Tibial nerve (tissue), 3 donors: ENCODE results near the gene WNT7A.

ENCODE experiments used
- CTCF ChIP-seq, 5 experiments: fragments of 200-600 bp in 3 of 5; fragments of 450-650 bp in 2 of 5; sonication (generic) in 3 of 5; IDR thresholded peaks; one replicate each; pipeline ENCODE4 v1.5.1; 2016 to 2019; ENCODE audit warnings: antibody characterized with exemption in 5 of 5, mild to moderate bottlenecking in 3 of 5, moderate library complexity in 2 of 5
- POLR2A ChIP-seq, 2 donors: fragments of 450-650 bp; IDR thresholded peaks; one replicate each; pipeline ENCODE4 v1.6.1; 2017; ENCODE audit warnings: antibody characterized with exemption in 2 of 2, mild to moderate bottlenecking in 2 of 2, moderate library complexity in 2 of 2

- TF ChIP-seq CTCF (IDR thresholded peaks at IDR 0.05) (no peak), POLR2A (IDR thresholded peaks at IDR 0.05) (no peak)
These were observed 55.2 kb downstream of the WNT7A start for GRCh38 chr3:13824521-13825310.
